Measurements from ENCODE around the gene SULT1C4. TPM values are rescaled to one million over a fixed set of nuclear protein-coding genes. Genes with fewer than 3 reads are reported as not detected.

SULT1C4 gene
- total and polyA plus RNA-seq, 5 donors from 2014 or later = 0.62 TPM; not detected in 4

DNA sequence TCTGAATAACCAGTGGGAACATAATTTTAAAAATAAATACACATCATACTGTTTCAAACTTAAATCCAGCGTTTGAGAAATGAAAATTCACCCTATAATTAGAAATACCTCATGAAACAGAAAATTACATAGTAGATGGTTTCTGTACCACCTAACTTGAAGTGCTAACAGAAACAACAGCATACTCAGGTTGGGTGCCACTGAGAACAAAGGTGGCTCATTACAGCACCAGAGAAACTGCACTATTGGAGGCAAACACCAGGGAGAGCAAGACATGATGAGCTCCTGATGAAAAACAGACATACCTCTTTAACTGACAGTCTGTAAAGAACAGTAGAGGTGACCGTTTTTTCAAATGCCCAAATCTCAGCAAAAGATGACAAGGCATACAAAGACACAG, 12.6 kb downstream of the SULT1C4 start:
- peaks cover 0 to 23% (median 10%) of the 10 kb centered on the region in 7 donors for H3K9me3 Mint-ChIP-seq
- peaks cover 17% of the 10 kb centered on the region for H3K27me3 Mint-ChIP-seq
- ATAC-seq (ENCODE audit: low read depth in 2 of 2) = no peak
- Histone ChIP-seq H3K4me3 (ENCODE audit: low read depth, low read length) (no peak overlapping the region), H3K4me1 (ENCODE audit: control insufficient read depth, insufficient read depth, low read length, poor library complexity, severe bottlenecking) (no peaks in the 10 kb centered on the region), H3K27ac (ENCODE audit: insufficient read depth, low read length, poor library complexity, severe bottlenecking) (no peak overlapping the region), H3K36me3 (ENCODE audit: control insufficient read depth, insufficient read depth, low read length) (no peaks in the 10 kb centered on the region), H3K27me3 (ENCODE audit: control insufficient read depth, insufficient read depth, low read length) (no peaks in the 10 kb centered on the region), H3K9me3 (ENCODE audit: control insufficient read depth in 2 of 2, low read length in 2 of 2) (peaks cover 18 to 20% of the 10 kb centered on the region in 2 experiments)
- H3K27ac Mint-ChIP-seq = no peak overlapping the region
- H3K36me3 Mint-ChIP-seq = no peaks in the 10 kb centered on the region
- peaks cover 0 to 2% (median 0%) of the 10 kb centered on the region in 4 donors for H3K4me1 Mint-ChIP-seq
- no peak for DNase-seq
- no peak overlapping the region for H3K4me3 Mint-ChIP-seq

DNA sequence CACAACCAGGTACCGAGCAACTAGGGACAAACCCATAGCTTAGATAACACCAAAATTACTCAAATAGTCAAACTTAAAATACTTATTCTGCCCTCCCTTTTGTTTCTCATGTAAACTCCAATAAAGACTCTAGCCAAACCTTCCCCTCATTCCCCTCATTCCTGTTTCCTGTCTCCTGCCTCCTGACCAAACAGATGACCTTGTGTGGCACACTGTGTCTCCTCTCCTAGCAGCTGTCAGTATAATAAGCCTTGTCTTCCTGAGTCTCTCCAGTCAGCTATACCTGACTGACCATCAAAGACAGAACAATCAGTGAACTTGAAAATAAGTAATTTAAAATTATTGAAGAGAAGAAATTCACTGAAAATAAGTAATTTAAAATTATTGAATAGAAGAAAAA, 14.3 kb downstream of the SULT1C4 start:
- Mint-ChIP-seq H3K4me1 (no peaks in the 10 kb centered on the region), H3K27me3 (peaks cover 17% of the 10 kb centered on the region), H3K9me3 (peaks cover 0 to 23% (median 10%) of the 10 kb centered on the region in 7 donors), H3K36me3 (no peaks in the 10 kb centered on the region), H3K27ac (no peak overlapping the region), H3K4me3 (no peak overlapping the region)
- H3K4me3 ChIP-seq (ENCODE audit: low read depth, low read length) = no peak overlapping the region
- H3K36me3 ChIP-seq (ENCODE audit: control insufficient read depth, insufficient read depth, low read length) = no peaks in the 10 kb centered on the region
- H3K9me3 ChIP-seq (ENCODE audit: control insufficient read depth in 2 of 2, low read length in 2 of 2) = peaks cover 18 to 20% of the 10 kb centered on the region in 2 experiments
- no peaks in the 10 kb centered on the region for H3K4me1 ChIP-seq (ENCODE audit: control insufficient read depth, insufficient read depth, low read length, poor library complexity, severe bottlenecking)
- DNase-seq = no peak
- no peak overlapping the region for H3K27ac ChIP-seq (ENCODE audit: insufficient read depth, low read length, poor library complexity, severe bottlenecking)
- no peak for ATAC-seq (ENCODE audit: low read depth in 2 of 2)
- H3K27me3 ChIP-seq (ENCODE audit: control insufficient read depth, insufficient read depth, low read length) = no peaks in the 10 kb centered on the region

DNA sequence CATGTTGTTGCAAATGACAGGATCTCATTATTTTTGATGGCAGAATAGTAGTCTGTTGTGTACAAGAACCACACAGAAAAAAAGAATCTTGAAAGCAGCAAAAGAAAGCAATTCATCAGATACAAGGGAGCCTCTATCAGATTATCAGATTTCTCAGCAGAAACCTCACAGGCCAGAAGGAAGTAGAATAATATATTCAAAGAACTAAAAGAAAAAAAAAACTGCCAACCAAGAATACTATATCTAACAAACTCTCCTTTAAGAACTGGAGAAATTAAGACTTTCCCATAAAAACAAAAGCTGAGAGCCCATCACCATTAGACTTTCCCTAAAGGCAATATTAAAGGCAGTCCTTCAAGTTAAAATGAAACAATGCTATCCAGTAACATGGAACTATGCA, 15.4 kb downstream of the SULT1C4 start:
- H3K27me3 Mint-ChIP-seq = peaks cover 17% of the 10 kb centered on the region
- H3K4me1 Mint-ChIP-seq = no peaks in the 10 kb centered on the region
- Histone ChIP-seq H3K27me3 (ENCODE audit: control insufficient read depth, insufficient read depth, low read length) (no peaks in the 10 kb centered on the region), H3K4me3 (ENCODE audit: low read depth, low read length) (no peak overlapping the region), H3K27ac (ENCODE audit: insufficient read depth, low read length, poor library complexity, severe bottlenecking) (no peak overlapping the region), H3K4me1 (ENCODE audit: control insufficient read depth, insufficient read depth, low read length, poor library complexity, severe bottlenecking) (no peaks in the 10 kb centered on the region), H3K36me3 (ENCODE audit: control insufficient read depth, insufficient read depth, low read length) (no peaks in the 10 kb centered on the region), H3K9me3 (ENCODE audit: control insufficient read depth in 2 of 2, low read length in 2 of 2) (peaks cover 18 to 20% of the 10 kb centered on the region in 2 experiments)
- DNase-seq (no peak), ATAC-seq (ENCODE audit: low read depth in 2 of 2) (no peak)
- peaks cover 0 to 27% (median 14%) of the 10 kb centered on the region in 7 donors for H3K9me3 Mint-ChIP-seq
- H3K27ac Mint-ChIP-seq = no peak overlapping the region
- H3K4me3 Mint-ChIP-seq = no peak overlapping the region
- no peaks in the 10 kb centered on the region for H3K36me3 Mint-ChIP-seq

GRCh38 chr2:108395155-108395554, 17.4 kb downstream of the SULT1C4 start:
- no peak for DNase-seq
- H3K36me3 ChIP-seq (ENCODE audit: control insufficient read depth, insufficient read depth, low read length) = no peaks in the 10 kb centered on the region
- Mint-ChIP-seq H3K27me3 (peaks cover 17% of the 10 kb centered on the region), H3K9me3 (peaks cover 0 to 41% (median 17%) of the 10 kb centered on the region in 7 donors), H3K4me1 (no peaks in the 10 kb centered on the region), H3K4me3 (no peak overlapping the region), H3K27ac (no peak overlapping the region), H3K36me3 (no peaks in the 10 kb centered on the region)
- peaks cover 29 to 30% of the 10 kb centered on the region in 2 experiments for H3K9me3 ChIP-seq (ENCODE audit: control insufficient read depth in 2 of 2, low read length in 2 of 2)
- H3K4me1 ChIP-seq (ENCODE audit: control insufficient read depth, insufficient read depth, low read length, poor library complexity, severe bottlenecking) = no peaks in the 10 kb centered on the region
- no peak for ATAC-seq (ENCODE audit: low read depth in 2 of 2)
- no peak overlapping the region for H3K27ac ChIP-seq (ENCODE audit: insufficient read depth, low read length, poor library complexity, severe bottlenecking)
- H3K4me3 ChIP-seq (ENCODE audit: low read depth, low read length) = no peak overlapping the region
- H3K27me3 ChIP-seq (ENCODE audit: control insufficient read depth, insufficient read depth, low read length) = no peaks in the 10 kb centered on the region

DNA sequence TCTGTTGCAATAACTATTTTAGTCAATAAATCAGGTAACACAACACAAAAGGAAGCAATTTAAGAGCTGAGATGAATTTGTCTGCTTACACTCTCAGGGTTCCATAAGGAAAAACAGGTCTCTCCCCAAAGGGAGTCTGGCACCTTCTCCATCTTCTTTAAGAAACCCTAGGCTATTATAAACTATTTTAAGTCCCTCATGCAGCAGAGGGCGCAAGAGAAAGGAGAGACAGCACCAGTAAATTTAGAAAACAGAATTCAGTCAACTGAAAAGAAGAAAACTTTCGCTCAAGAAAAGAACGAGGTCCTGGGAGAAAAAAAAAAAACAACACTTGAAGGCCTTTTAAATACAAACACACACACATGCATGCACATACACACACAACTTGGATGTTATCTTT, 19.1 kb downstream of the SULT1C4 start:
- peak in 1 of 3 donors; percentile 16 for DNase-seq
- ATAC-seq (ENCODE audit: low read depth in 2 of 2) = no peak
- Histone ChIP-seq H3K36me3 (ENCODE audit: control insufficient read depth, insufficient read depth, low read length) (no peaks in the 10 kb centered on the region), H3K4me3 (ENCODE audit: low read depth, low read length) (no peak overlapping the region), H3K4me1 (ENCODE audit: control insufficient read depth, insufficient read depth, low read length, poor library complexity, severe bottlenecking) (no peaks in the 10 kb centered on the region), H3K27me3 (ENCODE audit: control insufficient read depth, insufficient read depth, low read length) (no peaks in the 10 kb centered on the region), H3K27ac (ENCODE audit: insufficient read depth, low read length, poor library complexity, severe bottlenecking) (no peak overlapping the region), H3K9me3 (ENCODE audit: control insufficient read depth in 2 of 2, low read length in 2 of 2) (peaks cover 27% of the 10 kb centered on the region in 2 experiments)
- Mint-ChIP-seq H3K27ac (no peak overlapping the region), H3K27me3 (peaks cover 9% of the 10 kb centered on the region), H3K4me1 (no peaks in the 10 kb centered on the region), H3K9me3 (peaks cover 0 to 42% (median 18%) of the 10 kb centered on the region in 7 donors), H3K36me3 (peaks cover 3% of the 10 kb centered on the region), H3K4me3 (no peak overlapping the region)

DNA sequence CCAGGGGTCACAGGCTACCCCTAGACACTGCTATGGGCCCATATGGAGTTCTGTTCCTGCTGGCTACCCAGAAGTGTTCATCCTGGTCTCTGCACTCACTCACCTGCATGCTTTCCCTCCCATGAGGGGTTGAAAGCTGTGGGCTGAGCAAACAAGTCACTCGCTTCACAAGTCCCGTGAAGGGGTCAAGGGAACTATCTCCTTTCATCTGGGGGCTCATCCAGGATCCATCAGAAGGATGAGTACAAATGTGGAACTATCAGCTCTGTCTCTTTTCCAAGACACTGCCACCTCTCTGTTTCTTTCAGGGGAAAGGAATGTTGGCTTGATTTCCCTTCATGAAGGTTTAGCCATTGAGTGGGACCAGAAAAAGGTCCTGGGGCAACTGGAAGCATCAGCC, 21.7 kb downstream of the SULT1C4 start:
- H3K36me3 Mint-ChIP-seq = peaks cover 3% of the 10 kb centered on the region
- ATAC-seq (ENCODE audit: low read depth in 2 of 2) = no peak
- no peak overlapping the region for H3K27ac ChIP-seq (ENCODE audit: insufficient read depth, low read length, poor library complexity, severe bottlenecking)
- peaks cover 13% of the 10 kb centered on the region for H3K27me3 Mint-ChIP-seq
- no peak for DNase-seq
- peaks cover 8 to 14% of the 10 kb centered on the region in 2 experiments for H3K9me3 ChIP-seq (ENCODE audit: control insufficient read depth in 2 of 2, low read length in 2 of 2)
- no peak overlapping the region for H3K4me3 Mint-ChIP-seq
- no peaks in the 10 kb centered on the region for H3K27me3 ChIP-seq (ENCODE audit: control insufficient read depth, insufficient read depth, low read length)
- H3K4me1 ChIP-seq (ENCODE audit: control insufficient read depth, insufficient read depth, low read length, poor library complexity, severe bottlenecking) = no peaks in the 10 kb centered on the region
- no peaks in the 10 kb centered on the region for H3K36me3 ChIP-seq (ENCODE audit: control insufficient read depth, insufficient read depth, low read length)
- H3K9me3 Mint-ChIP-seq = peaks cover 0 to 29% (median 11%) of the 10 kb centered on the region in 7 donors
- H3K4me1 Mint-ChIP-seq = no peaks in the 10 kb centered on the region
- no peak overlapping the region for H3K4me3 ChIP-seq (ENCODE audit: low read depth, low read length)
- H3K27ac Mint-ChIP-seq = no peak overlapping the region

- Histone ChIP-seq H3K4me3 (ENCODE audit: low read depth, low read length) (no peak overlapping the region), H3K4me1 (ENCODE audit: control insufficient read depth, insufficient read depth, low read length, poor library complexity, severe bottlenecking) (no peaks in the 10 kb centered on the region), H3K27me3 (ENCODE audit: control insufficient read depth, insufficient read depth, low read length) (peaks cover 4% of the 10 kb centered on the region), H3K36me3 (ENCODE audit: control insufficient read depth, insufficient read depth, low read length) (no peaks in the 10 kb centered on the region), H3K9me3 (ENCODE audit: control insufficient read depth in 2 of 2, low read length in 2 of 2) (peaks cover 18 to 25% of the 10 kb centered on the region in 2 experiments), H3K27ac (ENCODE audit: insufficient read depth, low read length, poor library complexity, severe bottlenecking) (no peak overlapping the region)
- Mint-ChIP-seq H3K27me3 (peaks cover 13% of the 10 kb centered on the region), H3K9me3 (peaks cover 0 to 45% (median 22%) of the 10 kb centered on the region in 7 donors), H3K4me3 (no peak overlapping the region), H3K4me1 (no peaks in the 10 kb centered on the region), H3K27ac (no peak overlapping the region), H3K36me3 (peaks cover 3% of the 10 kb centered on the region)
- DNase-seq (no peak), ATAC-seq (ENCODE audit: low read depth in 2 of 2) (no peak)
Observed at GRCh38 chr2:108401800-108402199, 24.0 kb downstream of the SULT1C4 start.

DNA sequence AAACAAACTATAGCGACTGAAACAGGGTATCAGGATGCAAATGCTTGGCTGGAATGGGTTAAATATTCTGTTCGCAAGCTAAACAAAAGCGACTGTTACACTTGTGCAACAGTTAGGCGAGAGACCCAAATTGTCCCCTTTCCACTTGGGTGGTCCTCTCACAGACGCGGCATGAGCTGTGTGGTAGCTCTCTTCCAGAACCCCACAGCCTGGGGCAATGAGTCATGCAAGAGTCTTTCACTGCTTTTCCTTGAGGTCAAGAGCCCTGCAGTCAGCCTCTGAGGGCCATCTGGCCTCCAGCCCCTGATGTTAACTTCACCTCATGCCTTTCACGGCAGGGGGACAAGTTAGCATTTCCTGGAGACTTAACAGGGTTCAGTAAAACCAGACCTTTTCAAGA, 25.7 kb downstream of the SULT1C4 start:
- H3K9me3 ChIP-seq (ENCODE audit: control insufficient read depth in 2 of 2, low read length in 2 of 2) = peaks cover 18 to 25% of the 10 kb centered on the region in 2 experiments
- Mint-ChIP-seq H3K27ac (no peak overlapping the region), H3K4me3 (no peak overlapping the region), H3K9me3 (peaks cover 0 to 38% (median 15%) of the 10 kb centered on the region in 7 donors), H3K27me3 (peaks cover 14% of the 10 kb centered on the region), H3K36me3 (peaks cover 3% of the 10 kb centered on the region), H3K4me1 (no peaks in the 10 kb centered on the region)
- no peaks in the 10 kb centered on the region for H3K36me3 ChIP-seq (ENCODE audit: control insufficient read depth, insufficient read depth, low read length)
- no peak overlapping the region for H3K4me3 ChIP-seq (ENCODE audit: low read depth, low read length)
- H3K4me1 ChIP-seq (ENCODE audit: control insufficient read depth, insufficient read depth, low read length, poor library complexity, severe bottlenecking) = no peaks in the 10 kb centered on the region
- no peak for ATAC-seq (ENCODE audit: low read depth in 2 of 2)
- peaks cover 4% of the 10 kb centered on the region for H3K27me3 ChIP-seq (ENCODE audit: control insufficient read depth, insufficient read depth, low read length)
- H3K27ac ChIP-seq (ENCODE audit: insufficient read depth, low read length, poor library complexity, severe bottlenecking) = no peak overlapping the region
- no peak for DNase-seq
